Activated T-helper 1 cell treated with Interleukin-2 at 50 U/mL for 16 hours (primary cell): Measurements from ENCODE around the gene SLC41A3.
"Not testable (repeated sequence)": the region's sequence is repeated elsewhere in the genome, so short reads cannot be mapped to it uniquely, and the experiment has no call there.

Source experiments
- DNase-seq: peaks from one replicate; pipeline ENCODE4 v3.0.0-alpha.2; 2020; ENCODE audit warnings: low read depth

The SLC41A3 gene

DNA sequence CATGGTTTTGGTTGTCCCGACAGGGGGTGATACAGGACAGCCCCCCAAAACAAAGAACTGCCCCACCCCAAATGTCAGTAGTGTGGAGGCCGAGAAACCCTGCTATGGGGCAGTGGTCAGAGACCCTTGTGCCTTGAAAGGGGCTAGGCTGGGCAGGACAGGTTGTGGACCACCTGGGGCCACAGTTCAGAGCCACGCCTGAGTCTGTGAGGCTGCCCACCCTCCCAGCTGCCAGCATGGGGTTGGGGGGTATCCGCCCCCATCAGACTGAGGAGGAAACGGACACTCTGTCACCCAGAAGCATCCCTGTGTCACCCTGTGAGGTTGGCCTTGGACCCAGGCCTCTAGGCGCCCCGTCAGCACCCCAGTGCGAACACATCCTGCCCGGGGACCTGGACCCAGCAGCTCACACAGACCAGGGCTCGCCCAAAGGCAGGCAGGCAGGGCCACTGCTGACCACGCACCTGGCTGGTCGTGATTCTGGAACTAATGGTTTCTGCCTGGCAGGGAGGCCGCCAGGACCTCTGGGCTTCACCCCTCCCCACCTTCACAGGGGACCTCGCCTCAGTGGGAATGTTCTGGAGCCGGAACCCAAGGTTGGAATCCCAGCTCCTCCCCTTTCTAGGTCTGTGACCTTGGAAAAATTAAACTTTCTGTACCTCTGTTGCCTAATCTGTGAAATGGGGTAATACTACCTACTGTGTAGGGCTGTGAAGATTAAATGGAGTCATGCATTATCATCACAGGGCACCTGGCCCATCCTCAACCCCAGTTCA is 1.4 kb downstream of the SLC41A3 start:
- DNase-seq: no peak

DNA sequence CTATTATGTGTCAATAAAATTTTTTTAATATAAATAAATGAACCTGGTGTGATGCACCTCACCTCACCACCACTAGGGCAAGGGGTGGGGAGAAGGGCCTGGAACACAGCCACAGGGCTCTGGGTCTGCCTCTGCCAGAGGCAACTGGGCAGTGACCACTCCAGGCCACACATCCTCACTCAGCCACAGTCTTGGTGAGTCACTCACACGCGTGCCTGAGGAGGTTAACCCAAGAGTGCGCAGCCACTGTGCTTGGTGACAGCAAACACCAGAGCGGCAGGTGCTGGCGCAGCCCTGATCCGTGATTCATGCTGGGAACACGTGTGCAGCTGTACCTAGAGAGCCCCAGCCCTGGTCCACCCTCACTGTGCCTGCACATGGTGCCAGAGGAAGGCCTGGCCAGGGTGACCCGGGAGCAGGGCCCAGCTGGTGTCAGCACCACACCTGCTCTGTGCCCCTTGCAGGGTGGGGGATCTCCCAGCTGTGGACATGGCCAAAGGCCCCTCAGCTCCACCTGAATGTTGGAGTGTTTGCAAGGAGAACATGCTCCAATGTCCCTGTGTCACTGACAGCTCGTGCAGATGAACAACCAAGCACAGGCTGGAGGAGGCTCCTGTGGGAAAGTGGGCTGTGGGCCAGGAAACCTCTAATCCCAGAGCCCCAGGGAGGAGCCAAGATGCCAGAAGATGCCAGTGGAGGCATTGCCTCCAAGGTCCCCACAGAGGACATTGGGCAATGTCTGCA is 2.1 kb downstream of the SLC41A3 start:
- no peak for DNase-seq

DNA sequence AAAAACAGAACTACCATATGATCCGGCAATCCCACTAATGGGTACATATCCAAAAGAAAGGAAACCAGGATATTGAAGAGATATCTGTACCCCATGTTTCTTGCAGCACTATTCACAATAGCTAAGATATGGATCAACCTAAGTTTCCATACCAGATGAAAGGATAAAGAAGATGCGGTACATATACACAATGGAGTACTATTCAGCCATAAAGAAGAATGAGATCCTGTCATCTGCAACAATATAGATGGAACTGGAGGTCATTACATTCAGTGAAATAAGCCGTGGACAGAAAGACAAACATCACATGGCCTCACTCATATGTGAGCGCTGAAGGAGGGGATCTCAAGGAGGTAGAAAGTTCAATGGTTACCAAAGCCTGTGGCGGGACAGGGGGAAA is 3.0 kb downstream of the SLC41A3 start:
- DNase-seq: no peak

DNA sequence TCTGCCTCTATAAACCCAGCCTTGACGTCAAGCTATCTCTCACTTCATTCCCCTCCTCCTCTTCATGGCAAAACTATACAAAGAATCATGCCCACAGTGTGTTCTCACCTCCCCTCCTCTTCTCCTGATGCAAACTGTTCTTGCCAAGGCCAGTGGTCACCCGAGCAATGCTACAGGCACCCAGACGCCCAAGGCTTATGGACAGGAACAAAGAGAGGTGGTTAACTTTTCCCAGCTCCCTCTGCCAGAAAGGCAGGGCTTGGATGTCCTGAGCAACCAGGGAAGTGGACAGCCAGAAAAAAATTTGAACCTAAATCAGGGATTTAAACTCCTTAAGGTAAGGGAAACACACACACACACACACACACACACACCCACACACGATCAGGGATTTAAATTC is 5.1 kb downstream of the SLC41A3 start:
- DNase-seq: no peak

DNA sequence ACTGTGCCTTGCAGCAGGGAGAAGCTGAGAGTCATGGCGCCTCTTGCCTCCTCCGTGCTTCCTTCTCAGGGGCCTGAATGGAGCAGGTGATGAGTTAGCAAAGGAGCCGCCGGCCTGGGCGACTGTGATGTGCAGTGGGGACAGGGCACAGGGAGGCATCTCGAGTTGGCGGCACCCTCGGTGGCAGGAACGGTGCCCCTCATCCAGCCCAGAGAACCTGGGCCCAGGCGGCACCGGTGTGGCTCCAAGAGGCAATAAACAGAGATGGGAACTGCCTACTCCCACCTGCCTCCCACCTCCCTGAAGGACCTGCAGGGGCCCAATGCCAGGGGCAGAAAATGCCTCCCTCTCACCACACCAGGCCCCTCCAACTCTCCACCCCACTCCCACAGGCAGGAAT is 6.2 kb downstream of the SLC41A3 start:
- DNase-seq: no peak

DNA sequence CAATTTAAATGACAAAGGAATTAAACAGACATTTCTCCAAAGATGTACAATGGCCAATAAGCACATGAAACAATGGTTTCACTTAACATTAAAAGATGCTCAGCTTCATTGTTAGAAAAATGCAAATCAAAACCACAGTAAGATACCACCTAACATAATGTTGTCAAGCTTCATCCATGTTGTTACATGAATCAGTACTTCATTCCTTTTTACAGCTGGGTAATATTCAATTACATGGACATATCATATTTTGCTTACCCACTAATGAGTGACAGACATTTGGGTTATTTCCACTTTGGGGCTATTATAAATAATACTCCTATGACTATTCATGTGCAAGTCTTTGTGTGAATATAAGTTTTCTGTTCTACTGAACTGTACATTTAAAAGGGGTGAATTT is 7.8 kb downstream of the SLC41A3 start:
- DNase-seq: no peak

DNA sequence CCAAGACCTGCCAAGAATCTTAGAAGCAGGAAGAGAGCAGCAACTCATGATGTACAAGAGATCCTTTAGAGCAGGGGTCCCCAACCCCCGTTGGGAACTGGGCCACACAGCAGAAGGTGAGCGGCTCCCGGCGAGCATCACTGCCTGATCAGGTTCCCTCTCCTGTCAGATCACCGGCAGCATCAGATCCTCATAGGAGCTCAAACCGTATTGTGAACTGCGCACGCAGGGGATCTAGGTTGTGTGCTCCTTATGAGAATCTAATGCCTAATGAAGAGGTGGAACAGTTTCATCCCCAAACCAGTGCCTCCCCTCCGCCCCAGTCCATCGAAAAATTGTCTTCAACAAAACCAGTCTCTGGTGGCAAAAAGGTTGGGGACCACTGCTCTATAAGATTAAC is 13.8 kb downstream of the SLC41A3 start:
- no peak for DNase-seq

DNA sequence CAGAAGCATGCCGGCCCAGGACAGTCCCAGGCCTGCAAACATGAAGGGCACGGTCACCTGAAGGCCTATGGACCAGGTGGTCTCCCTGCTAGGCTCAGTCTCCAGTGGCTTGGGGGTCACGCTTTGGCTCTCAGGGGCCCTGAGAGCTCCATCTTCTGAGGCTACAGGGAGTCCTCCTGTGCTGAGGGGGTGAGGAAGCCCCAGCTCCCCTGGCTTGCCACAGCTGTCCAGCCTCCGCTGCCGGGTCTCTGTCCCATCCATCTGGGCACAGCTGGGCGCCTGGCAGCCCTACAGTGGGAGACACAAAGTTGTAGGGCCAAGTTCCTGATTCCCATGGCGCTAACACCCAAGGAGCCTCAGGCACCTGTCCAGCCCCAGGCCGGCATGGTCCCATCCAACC is 16.0 kb downstream of the SLC41A3 start:
- no peak for DNase-seq

DNA sequence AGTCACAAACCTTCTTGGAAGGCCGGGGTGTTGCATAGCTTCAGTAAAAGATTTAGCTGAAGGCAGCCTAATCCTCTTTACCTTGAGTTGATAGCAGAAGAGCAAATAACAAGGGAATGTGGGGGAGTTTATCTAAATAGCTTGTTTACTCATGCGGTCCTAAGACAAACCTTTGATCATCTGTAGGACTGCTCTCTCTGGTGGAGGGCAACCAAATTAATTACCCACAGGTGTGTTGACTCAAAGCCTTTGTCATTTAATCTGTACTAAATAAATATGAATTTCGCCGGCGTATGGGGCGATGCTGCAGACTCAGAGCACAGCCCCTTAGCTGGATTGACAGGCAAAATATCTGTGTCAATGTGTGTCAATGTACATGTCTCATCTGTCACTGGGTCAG is 17.2 kb downstream of the SLC41A3 start:
- DNase-seq: not testable (repeated sequence)

DNA sequence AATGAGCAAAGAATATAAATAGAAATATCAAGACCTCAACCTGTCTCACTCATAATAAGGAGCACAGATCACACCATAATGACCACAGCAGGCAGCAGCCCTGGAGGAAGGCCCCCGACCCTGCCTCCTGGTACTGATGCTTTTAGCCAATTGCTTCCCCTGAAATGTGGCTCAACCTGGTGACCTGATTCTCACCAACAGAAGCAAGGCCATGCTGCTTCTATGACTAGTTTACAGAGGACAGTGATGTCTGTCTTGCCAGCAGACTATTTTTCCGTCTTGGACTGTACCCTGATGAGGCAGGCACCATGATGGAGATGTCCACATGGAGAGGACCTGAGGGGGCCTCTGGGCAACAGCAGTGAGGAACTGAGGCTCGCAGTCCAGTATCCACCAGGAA is 18.0 kb downstream of the SLC41A3 start:
- DNase-seq: no peak

DNA sequence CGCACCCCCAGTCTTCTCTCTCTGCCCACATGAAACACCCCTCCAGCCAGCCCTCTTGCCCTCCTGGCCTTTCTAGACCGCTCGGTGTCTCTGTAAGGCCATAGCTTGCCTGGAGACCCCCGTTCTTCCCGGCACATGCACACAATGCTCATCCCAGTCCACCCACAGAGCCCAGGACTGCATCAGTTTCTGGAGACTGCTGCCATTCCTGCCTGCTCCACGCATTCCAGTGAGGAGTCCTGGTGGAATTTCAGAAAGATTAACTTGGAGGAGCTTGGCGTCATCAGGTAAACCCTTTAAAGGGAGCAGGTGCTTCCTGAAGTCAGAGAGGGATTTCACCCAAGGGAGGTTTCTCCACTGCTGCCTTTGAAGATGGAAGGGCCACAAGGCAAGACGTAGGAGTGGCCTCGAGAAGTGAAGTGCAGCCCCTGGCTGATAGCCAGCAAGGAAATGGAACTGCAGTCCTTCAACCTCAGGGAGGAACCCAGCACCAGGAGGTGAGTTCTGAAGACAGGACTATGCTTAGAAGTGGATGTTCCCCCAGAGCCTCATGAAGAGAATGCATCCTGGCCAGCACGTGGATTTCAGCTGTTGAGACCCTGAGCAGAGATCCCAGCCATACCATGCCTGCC is 19.2 kb downstream of the SLC41A3 start:
- DNase-seq: no peak

DNA sequence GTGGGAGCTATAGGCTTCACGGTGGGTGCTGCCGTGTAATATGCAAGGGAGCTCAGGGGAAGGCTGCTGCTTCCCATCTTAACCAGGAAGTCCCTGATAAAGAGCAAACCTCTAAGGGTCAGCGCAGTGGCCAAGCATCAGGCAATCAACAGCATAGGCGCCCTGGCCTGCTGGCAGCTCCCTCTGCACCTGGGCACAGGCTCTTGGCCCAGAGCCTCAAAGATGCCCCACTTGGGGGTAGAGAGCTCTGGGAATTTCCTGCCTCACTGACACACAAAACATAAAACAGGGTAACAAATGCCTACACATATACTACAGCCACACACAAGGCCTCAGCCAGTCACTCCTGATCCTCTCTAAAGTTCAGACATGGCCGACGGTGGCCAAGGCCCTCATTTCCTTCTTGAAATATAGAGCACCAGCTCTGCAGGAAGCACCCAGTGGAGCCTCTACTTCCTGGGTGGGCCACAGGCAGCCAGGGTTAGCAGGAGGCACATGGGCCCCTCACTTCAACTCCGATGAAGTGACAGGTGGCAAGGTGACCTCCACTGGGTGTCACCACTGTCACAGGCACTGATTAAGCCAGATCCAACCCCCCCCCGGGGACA is 20.5 kb downstream of the SLC41A3 start:
- no peak for DNase-seq

DNA sequence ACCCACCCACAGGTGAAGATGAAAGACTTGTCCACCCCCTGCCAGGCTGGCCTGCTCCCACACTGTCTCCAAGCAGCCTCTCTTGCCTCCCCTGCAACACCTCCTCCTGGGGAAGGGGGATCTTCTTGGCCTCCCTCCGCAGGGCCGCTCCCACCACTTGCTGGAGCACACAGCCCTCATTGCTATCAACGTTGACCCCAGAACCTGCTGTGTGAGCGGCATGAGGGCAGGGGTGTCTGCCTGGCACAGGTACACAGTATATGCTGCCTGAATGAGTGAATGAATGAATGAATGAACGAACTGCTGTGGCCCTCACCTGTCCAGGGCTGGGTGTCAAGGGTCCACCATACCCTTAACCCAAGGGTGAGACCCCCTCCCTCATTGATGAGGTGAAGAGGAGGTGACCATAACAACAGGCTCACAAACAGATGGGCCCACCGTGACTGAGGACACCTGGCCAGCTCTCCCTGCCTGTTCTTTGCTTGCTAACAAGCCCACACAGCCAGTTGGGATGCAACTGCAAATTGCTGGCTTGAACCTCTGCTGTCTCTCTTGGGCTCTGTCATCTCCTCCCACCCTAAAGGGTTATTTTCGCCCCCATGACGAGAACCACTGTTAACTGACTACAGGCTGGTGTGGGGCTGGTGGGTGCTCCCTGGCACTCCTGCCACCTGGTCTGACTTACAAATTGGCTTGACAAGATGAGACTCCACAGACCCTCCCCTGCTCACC is 22.5 kb downstream of the SLC41A3 start:
- DNase-seq: no peak

DNA sequence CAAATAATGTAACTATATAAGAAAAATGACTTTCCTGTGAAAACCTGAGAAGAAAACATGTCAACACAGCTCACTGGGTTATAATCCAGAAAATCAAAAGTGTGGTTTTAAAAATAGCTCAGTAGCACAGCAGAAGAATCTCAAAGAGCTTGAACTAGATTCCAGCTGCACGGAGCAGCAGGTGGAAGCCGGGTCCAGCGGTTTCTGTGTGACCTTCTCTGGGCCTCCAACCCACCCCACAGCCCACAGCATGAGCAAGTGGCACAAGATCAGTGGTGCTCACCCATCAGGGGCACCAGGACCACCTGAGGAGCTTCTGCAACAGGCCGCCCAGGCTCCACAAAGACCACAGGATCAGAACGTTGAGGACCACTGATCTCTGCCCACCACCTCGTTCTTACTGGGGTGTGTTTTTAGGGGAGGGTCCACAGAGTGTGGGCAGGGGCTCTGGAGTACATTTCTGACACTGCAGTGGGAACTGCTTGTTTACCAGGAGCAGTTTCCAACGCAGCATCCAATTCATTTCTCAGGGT is 23.2 kb downstream of the SLC41A3 start:
- DNase-seq: no peak

DNA sequence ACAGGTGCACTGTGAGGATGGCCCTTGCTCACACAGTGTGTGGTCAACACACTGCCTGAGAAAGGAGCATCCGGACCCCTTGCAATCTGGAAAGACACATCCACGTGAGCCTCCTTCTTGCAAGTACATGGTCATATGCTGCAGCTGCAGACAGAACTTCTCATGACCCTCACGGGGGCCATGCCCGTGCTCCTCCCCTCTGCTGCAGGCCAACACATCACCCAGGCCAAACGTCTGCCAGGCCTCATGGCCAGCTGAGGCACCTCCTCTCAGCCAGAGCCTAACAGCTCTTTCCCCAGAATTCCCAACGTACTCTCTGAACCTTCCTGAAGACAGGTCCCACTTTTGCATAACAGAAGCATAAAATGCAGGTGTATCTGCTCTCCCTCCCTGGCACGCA is 25.3 kb downstream of the SLC41A3 start:
- DNase-seq: no peak

DNA sequence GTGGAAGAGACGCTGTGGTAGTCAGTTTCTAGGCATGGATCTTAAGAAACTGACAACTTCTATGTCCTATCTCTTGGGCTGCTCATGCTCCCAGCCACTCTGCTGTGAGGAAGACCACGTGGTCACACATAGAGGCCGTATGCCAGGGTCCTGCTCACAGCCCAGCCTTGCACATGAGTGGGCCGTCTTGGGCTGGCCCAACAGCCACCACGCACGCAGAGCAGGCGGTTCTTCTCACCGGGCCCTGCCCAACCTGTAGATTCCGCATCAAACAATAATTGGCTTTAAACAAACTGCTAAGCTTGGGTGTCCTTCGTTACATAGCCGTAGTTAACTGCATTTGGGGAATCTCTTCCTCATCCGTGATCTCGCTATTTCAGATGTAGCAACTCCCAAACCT is 26.0 kb downstream of the SLC41A3 start:
- no peak for DNase-seq

DNA sequence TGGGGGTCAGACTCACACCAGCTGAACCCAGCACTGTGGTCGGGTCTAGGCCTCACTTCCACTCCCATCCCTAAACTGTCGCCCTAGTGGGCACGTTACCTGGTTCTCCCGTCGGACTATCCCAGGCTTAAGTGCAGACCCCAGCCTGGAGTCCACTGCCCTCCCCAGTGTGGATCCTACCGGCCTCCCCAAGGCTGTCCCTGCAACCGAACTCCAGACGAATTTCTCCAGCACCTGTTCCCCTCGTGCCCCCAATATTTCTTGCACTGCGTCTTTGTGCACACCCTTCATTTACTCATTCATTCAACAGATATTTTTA is 26.5 kb downstream of the SLC41A3 start:
- no peak for DNase-seq

DNA sequence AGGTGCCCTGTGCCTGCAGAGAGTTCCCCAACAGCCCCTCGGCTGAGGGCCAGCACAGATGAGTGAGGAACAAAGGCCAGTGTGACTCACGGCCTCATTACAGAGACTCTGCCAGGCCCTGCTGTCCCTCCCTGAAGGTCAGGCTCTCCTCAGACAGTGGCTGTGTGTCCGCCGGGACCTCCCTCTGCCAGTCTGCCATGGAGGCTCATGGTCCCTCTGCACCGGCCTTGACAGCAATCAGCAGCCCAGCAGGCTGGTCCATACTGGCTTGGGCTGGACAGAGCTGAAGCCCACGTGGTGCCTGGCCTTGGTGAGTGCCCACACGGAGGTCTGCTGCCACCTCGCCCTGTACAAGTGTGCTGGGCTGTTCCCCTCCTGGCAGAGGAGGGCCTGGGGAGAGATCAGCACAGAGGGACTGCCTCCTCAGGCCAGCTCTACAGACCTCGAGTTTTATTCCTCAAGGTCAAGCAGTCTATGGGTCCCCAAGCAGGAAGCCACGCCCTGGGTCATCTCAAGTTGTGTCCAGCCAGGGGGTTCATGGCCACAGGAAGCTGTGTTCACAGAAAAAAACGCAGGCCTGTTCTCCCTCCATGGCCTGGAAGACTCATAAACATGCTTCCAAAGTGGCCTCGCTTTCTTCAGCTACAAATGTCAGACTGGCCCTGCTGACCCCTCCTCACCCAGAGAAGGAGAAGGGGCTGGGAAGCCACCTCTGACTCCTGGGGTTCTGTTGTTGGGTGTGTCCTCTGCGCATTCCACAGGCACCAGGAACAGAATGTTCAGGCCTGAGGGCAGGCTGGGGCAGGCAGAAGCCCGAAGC is 27.0 kb downstream of the SLC41A3 start:
- DNase-seq: no peak

DNA sequence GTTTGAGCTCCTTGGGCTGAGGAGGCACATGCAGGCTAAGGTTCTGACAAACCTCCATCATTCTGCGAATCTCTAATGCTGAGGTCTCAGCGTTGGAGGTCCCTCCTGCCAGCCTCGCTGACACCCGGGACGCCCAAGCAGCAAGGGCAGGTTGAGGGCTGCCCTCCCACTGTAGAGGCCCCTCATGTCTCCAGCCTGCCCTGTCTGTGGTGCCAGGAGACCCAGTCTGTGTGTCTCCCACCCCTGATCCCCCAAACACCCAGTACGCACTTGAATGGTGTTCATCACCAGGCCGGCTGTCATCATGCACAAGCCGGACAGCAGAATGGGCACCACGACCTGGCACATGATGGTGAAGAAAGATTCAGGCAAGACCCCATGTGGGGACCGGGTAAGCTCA is 27.8 kb downstream of the SLC41A3 start:
- no peak for DNase-seq

DNA sequence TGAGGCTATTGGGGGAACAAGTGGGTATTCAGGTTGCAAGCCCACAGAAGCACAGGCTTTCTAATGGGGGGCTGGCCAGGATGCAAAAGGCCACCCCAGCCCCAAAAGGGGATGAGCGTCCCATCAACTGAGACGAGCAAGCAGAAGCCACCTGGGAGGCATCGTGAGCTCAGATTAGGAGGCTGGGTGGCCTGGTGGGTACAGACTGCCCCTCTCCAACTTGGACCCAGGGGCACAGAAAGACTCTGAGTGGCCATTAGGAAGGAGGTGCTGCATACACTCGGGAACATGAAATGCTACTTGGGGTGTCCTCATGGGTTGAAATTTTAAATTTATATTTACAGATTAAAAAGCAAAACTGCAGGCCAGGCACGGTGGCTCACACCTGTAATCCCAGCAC is 29.1 kb downstream of the SLC41A3 start:
- no peak for DNase-seq

DNA sequence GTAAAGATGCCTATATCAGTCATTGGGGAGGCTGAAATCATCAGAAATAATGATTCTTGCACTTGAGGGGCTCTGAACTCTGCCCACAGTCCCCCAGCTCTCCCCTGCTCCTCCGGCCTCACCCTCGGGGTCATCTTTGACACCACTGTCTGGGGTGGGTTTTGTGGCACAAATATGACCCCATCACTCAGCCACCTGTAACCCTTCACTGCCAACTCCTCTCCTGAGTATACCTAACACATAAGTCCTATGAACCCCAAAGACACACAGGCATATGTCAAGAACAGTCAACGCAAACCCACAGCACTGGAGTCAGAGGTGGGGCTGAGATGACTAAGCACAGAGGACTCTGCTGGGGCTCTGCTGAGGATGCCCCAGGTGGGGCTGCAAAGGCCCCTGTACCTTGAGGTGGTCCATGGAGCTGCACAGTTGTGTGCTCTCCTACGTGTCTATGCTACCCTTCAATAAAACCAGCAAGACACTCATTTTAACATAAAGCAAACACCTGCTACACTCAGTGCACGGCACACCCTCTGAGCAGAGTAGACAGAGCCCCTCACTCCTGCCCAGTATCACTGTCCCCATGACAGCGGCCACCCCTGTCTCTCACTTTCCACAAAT is 29.9 kb downstream of the SLC41A3 start:
- DNase-seq: no peak
